Measurements from ENCODE around the gene CAMKK2. TPM values are rescaled to one million over a fixed set of nuclear protein-coding genes. Genes with fewer than 3 reads are reported as not detected.

Gene CAMKK2
- total and polyA plus RNA-seq, 9 of the 15 experiments (the other 6 are each of a cell fraction or from before 2014, with no cell fraction given) = 4.3 to 32.0 (median 18.2) TPM

GRCh38 chr12:121217063-121217462 is 79.4 kb downstream of the CAMKK2 start:
- Histone ChIP-seq H3K27me3 (ENCODE audit: control insufficient read depth in 2 of 2, insufficient read depth in 2 of 2, low read length in 2 of 2) (no peaks in the 10 kb centered on the region), H3K4me2 (ENCODE audit: insufficient read depth, low read length) (no peak overlapping the region), H3K79me2 (ENCODE audit: control insufficient read depth, insufficient read depth, low read length) (no peaks in the 10 kb centered on the region), H3K9me3 (replicated peaks; ENCODE audit: control insufficient read depth, insufficient read depth, low read depth, low read length) (no peaks in the 10 kb centered on the region), H3K4me3 (no peak overlapping the region), H3K36me3 (ENCODE audit: control insufficient read depth, insufficient read depth, low read length) (peaks cover 8% of the 10 kb centered on the region; the same call in 1 of the 3 replicates), H4K20me1 (replicated peaks; ENCODE audit: control insufficient read depth, insufficient read depth, low read length) (no peaks in the 10 kb centered on the region), H3K9me1 (ENCODE audit: control insufficient read depth, insufficient read depth, low read length) (peaks cover 6% of the 10 kb centered on the region), H2AFZ (ENCODE audit: low read depth, low read length) (no peak overlapping the region), H3K27ac (ENCODE audit: extremely low read depth, low read depth, low read length) (no peak overlapping the region), H3K4me1 (replicated peaks in 1 of 2; ENCODE audit: control insufficient read depth in 2 of 2, insufficient read depth in 2 of 2, low read length in 2 of 2) (peaks cover 0 to 7% of the 10 kb centered on the region in 2 experiments; a peak in 2 of 5 replicates), H3K9ac (ENCODE audit: insufficient read depth in 1 of 2, low read depth in 2 of 2, low read length in 2 of 2) (no peak overlapping the region)
- DNase-seq (ENCODE audit: extremely low read depth in 1 of 4, low spot score in 3 of 4) = peak in 2 of 4 experiments; percentile 2 to 10
- CTCF ChIA-PET (ENCODE audit: low intra/inter-chr PET ratio) = no interaction called here
- intact Hi-C loops (cut with micrococcal nuclease) = loop anchor here (10.0 kb wide), 1 partner anchor 212 kb away; no protein-coding TSS in a partner anchor
- no TSS peak for BruUV-seq (replicated peaks)
- POLR2A ChIA-PET = interaction anchor here (0.7 to 1.2 kb wide), 2 partner anchors 10 to 33 kb away, joined by 3 to 4 read pairs; no protein-coding TSS in a partner anchor
- WGBS (ENCODE audit: insufficient coverage, low coverage, missing lambda C conversion rate) = 67% methylated on average over 8 of the region's 8 CpGs
- in situ Hi-C loops (cut with MboI) = no loop called here
- no peak for FAIRE-seq
- no peak for ATAC-seq
- no peak for TF ChIP-seq NCOA6 (IDR thresholded peaks at IDR 0.05)
- TF ChIP-seq L3MBTL2 (IDR thresholded peaks at IDR 0.05) = no peak
- no peak for TF ChIP-seq BRCA1 (IDR thresholded peaks at IDR 0.05)
- TF ChIP-seq BRCA1 (CRISPR knock-in tag; IDR thresholded peaks at IDR 0.05) = no peak
- peak; percentile 4 for TF ChIP-seq MEIS2 (IDR thresholded peaks at IDR 0.05; ENCODE audit: partially characterized antibody)
- no peak for TF ChIP-seq U2AF2 (optimal IDR thresholded peaks at IDR 0.05; ENCODE audit: low read depth, low read length)
- no peak for TF ChIP-seq TBL1XR1 (IDR thresholded peaks at IDR 0.05; ENCODE audit: low read length in 2 of 2)
- no peak for TF ChIP-seq FOXJ2 (tag; IDR thresholded peaks at IDR 0.05)

All from K562 (cell line).